NCI-H1105 treated with DMSO at 0.1 percent for 48 hours (cell line): ENCODE results near the gene NIPAL3.

Source experiments
- DNase-seq: peaks from one replicate; lab custom pipeline; 2025; lab: John Stamatoyannopoulos, UW

The NIPAL3 gene

DNA sequence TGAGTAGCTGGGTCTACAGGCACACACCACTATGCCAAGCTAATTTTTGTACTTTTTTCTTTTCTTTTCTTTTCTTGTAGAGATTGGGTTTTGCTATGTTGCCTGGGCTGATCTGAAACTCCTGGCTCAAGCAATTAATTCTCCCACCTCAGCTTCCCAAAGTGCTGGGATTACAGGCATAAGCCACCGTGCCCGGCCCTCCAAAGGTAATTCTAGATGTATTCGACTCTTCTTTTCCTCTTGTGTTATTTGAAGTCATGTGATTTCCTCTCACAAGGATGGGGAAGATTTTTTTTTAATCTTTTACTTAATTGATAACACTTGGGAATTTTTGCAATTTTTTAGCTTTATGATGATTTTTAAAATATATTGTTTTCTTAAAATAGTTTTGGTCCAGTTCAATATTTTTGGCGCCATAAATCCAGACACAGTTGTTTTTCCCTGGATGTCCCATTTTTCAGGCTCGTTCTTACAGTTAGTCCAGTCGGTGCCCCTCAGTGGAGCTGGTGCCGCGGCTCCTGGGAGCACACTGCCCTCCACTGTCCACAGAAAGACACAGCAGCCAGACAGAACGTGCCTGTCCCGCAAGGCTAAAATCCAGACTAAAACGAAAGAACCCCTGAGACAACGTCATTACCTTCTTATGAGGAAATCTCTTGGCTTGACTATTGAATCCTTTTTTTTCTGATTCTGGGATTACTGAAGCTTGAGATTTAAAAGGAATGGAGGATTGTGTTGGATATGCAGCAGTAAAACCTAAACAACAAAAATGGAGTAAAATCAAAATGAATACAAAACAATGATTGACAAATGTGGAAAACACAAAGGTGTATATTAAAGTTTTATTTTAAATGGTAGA lies 24.4 kb upstream of the NIPAL3 start:
- DNase-seq, result peak; percentile 74

DNA sequence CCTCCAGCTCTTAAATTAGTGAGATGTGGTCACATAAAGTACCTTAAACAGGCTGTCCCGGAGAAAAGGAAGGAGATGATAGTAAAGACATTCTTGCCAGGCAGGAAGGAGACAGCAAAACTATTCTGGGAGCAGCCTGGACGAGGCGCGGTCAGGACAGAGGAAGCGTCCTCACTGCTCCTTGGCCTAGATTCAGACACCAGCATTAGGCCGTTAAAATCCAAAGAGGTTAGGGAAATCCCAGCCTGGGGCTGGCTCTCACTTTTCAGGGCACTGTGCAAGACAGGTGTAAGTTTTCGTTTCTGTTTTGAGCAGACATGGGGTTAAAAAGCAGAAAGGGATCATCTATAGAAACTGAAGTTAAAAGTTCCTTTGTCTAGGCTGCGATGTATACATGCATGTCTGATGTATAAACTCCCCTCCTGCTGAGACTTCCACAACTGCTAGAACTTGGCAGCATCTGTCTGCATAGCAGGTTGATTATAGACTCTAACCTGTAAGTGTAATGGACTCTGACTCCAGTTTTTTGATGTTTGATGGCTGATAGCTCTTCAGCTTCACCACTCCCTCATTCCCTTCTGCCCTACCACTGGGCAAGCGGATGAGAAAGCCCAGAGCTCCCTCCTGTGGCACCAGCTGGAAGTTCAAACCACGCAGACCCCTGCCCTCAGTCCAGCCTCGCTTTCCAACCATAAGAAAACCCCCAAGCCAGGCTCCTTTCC lies 23.6 kb upstream of the NIPAL3 start:
- peak; percentile 54 for DNase-seq

- DNase-seq, result no peak
Measured at GRCh38 chr1:24392604-24392946, 23.0 kb upstream of the NIPAL3 start.

GRCh38 chr1:24392982-24393650 lies 22.5 kb upstream of the NIPAL3 start:
- no peak for DNase-seq

DNA sequence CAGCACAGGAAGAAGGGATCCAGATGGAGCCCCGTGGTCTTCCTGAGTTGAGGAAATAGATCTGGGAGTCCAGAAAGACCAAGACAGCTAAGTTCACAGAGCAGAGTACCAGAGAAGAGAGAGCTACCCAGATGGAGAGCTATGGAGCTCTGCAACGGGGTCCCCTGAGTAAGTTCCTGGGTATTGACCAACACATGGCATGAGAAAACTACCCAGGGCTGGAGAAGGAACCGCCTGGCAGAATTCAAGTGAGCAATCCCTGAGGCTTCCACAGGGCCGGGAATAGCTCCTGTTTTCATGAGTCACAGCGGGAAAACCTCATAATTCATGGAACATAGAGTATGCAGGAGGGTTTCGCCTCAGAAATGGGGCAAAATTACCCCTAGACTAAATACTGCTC lies 21.7 kb upstream of the NIPAL3 start:
- DNase-seq, result no peak

- DNase-seq, result no peak
Measured at GRCh38 chr1:24400065-24400464, 15.5 kb upstream of the NIPAL3 start.

- DNase-seq, result no peak
Measured at GRCh38 chr1:24403806-24404205, 11.8 kb upstream of the NIPAL3 start.

DNA sequence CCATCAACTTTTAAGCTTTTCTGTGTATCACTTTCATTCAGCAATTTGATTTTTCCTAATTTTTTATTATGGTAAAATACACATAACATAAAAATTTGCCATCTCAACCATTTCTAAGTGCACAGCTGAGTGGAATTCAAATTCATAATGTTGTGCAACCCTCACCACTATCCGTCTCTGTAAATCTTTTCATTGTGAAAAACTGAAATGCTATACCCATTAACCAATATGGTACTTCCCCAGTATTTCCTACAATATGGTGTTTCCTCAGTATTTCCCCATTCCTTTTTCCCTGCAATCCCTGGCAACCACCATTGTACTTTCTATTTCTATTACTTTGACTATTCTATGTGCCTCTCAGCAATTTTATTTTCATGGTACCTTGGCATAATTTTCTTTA lies 8.8 kb upstream of the NIPAL3 start:
- no peak for DNase-seq

DNA sequence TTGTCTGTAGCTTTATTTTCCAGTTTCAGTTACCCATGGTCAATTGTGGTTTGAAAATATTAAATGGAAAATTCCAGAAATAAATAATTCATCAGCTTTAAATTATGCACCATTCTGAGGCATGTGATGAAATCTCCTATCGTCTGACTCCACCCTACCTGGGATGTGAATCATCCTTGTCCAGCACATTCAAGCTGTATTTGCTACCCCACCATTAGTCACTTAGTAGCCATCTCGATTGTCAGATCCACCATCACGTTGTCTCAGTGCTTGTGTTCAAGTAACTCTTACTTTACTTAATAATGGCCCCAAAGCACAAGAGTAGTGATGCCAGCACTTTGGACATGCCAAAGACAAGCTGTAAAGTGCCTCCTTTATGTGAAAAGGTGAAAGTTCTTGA lies 6.1 kb upstream of the NIPAL3 start:
- no peak for DNase-seq

GRCh38 chr1:24410750-24411149 lies 4.9 kb upstream of the NIPAL3 start:
- no peak for DNase-seq

- DNase-seq, result no peak
Measured at GRCh38 chr1:24411963-24412362, 3.6 kb upstream of the NIPAL3 start.

DNA sequence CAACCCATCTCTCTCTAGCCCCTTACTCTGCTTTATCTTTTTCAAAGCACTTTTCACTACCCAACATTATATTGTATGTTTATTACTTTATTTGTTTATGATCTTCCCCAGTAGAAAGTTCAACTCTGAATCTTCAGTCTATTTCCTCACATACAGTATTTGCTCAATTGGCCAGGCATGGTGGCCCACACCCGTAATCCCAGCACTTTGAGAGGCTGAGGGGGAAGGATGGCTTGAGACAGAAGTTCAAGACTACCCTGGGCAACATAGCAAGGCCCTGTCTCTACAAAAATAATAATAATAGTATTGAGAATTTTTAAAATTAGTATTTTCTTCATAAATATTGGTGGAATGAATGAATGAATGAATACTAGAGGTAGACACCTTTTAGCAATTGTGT lies 3.2 kb upstream of the NIPAL3 start:
- DNase-seq, result no peak

DNA sequence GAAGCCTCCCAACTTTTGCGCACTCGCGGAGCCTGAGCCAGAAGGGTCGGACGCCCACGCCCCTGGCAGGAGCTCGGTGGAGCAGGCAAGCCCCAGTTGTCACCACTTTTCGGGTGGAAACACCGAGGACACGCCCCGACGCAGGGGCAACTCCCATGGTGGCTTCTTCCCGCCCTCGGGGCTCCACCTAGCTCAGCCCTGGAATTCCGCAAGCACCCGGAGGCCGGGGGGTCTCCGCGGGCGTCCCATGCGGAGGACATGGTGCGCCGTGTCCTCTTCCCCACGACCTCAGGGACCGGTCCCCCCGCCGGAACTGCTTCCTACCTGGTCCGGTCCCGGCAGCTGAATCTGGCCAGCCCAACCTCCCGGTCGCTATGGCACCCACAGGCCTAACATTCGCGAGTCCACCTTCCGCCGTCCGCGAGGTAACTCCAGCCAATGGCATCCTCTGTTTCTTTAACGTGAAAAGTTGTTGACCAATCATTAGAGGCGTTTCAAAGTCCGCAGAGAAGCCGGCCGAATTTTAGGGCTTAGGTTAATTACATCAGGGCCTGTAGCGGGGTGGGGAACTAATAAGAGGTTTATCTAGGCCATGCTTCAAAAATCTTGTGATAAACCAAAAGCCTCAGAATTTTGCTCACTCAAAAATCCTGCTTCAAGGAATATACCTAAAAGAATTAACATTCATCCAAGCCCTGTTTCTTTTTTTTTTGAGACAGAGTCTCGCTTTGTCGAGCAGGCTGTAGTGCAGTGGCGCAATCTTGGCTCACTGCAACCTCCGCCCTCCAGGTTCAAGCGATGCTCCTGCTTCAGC lies 2.0 kb upstream of the NIPAL3 start, which contains the start of gene STPG1:
Gene STPG1 (minus strand): TSS at position 433 of the 814 bp plus-strand sequence. CDS start 12,394 bp downstream, outside the sequence.
- DNase-seq, result peak; percentile 90

- DNase-seq, result no peak
Measured at GRCh38 chr1:24414775-24415333, 748 bp upstream of the NIPAL3 start.

DNA sequence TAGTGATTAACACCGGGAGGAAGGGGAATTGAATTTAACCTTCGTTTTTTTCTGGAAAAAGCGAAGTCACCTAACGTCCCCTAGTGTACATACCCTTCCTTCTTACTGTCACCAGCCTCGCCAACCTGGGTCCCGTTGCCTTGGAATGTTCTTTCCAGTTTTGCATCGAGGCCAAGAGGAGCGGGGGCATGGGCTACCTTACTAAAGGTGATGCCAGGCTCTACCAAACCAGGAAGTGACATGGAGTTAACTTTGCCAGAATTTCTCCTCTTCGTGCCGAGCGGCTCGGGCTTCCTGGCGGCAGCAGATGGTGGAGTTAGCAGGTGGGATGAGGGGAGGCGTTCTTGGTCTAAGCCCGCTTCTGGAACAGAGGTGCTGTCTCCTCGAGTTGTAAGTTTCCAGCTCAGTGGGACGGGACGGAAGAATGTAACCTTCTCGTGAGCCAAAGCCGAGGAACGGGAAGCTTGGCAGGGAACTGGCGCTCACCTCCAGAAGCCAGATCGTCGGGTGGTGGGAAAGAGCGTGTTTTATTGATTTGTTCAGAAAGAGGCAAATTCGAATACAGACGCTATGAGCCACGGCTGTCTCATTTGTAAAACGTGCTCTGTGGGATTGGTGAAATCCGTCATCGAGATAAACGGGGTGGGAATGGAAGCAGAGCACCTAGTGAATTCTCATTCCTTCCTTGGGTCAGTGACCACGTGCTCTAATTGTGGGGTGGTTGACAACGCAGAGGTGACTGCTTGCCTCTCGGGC lies 486 bp downstream of the NIPAL3 start:
- DNase-seq, result peak; percentile 39

DNA sequence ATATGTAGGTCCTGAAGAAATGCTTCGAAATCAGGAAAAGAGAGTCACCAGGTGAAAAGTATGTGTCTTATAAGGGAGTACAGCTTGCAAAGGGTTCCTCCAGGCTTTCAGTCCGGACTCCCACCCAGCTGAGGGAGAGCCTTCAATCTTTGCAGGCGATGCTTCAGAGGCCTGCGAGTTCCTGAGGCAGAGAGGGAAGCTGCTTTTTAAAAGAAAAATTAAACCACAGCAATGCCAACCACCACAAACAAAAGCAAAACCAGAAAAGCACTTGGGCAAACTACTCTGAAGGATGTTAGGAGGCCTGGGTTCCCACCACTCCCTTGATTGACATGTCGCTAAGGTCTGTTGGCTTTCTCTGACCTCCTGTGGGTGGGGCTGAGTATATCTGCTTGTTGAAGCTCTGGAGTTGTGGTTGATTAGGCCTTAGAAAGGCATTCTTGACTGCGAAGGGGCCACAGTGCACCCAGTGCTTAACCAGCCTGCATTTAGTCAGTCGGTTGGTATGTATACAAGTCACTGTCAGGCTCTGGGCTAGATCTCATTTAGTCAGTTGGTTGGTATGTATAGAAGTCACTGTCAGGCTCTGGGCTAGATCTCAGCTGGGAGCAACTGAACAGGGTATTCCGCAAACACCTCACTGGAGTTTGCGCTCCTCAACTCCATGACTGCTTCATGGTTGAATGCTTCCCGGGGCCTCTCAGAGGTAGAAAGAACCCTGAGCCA lies 1.2 kb downstream of the NIPAL3 start:
- no peak for DNase-seq

DNA sequence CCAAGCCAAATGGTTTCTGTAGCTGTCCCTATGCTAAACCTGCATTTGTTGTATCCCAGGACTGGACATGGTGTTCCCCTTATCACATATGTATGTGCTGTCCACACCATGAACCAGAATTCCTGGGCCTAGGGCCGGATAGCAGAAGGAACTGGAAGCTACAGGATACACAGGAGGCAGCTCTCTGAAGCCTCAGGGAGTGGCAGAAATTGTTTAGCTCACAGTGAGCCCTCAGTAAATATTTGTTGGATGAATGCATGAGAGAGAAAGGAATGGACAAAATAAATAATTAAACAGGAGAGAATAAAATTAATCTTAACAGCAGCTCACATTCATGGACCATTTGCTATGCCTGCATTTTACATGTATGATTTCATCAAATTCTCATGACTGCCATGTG lies 2.1 kb downstream of the NIPAL3 start:
- DNase-seq, result no peak

- peak; percentile 65 for DNase-seq
Measured at GRCh38 chr1:24418898-24419628, 3.5 kb downstream of the NIPAL3 start.

DNA sequence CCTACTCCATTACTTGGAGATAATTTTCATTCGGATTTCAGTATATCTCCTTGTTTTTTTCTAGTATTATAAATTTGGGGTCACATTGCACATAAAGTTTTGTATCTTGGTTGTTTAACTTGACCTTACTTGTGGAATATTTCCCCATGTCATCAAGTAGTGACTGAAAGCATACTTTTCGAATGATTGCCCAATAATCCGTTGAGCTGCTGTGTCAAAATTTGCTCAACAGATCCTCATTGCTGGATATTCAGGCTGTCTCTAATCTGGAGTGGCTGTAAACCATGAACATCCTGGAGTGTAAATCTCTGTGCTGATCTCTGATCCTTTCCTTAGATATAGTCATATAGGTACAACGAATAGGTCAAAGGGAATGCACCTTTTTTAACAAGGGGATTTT lies 4.9 kb downstream of the NIPAL3 start:
- DNase-seq, result no peak

GRCh38 chr1:24421502-24421901 lies 5.9 kb downstream of the NIPAL3 start:
- no peak for DNase-seq
